Measurements from ENCODE around the gene MAP7D1. TPM values are rescaled to one million over a fixed set of nuclear protein-coding genes. Genes with fewer than 3 reads are reported as not detected.

MAP7D1 gene
- total RNA-seq, 1 donor from 2014 or later: 93.8 TPM

GRCh38 chr1:36160949-36161485 lies 5.1 kb downstream of the MAP7D1 start:
- TF ChIP-seq CTCF (IDR thresholded peaks at IDR 0.05) (no peak), POLR2AphosphoS5 (IDR thresholded peaks at IDR 0.05; ENCODE audit: insufficient read depth in 1 of 2, low read depth in 1 of 2) (peak in 1 of 2 donors; percentile 73)
- H3K9me3 ChIP-seq: no peaks in the 10 kb centered on the region
- DNase-seq (ENCODE audit: extremely low spot score in 2 of 2): no peak
- intact Hi-C loops (cut with DNase I): no loop called here
- peaks cover 81% of the 10 kb centered on the region for H3K4me1 ChIP-seq
- peak overlapping the region; percentile 39 to 56 for H3K4me3 ChIP-seq
- peak overlapping the region; percentile 90 for H3K27ac ChIP-seq
- H3K27me3 ChIP-seq: no peaks in the 10 kb centered on the region
- no peaks in the 10 kb centered on the region for H3K36me3 ChIP-seq

GRCh38 chr1:36161641-36162531 lies 5.9 kb downstream of the MAP7D1 start:
- H3K4me1 ChIP-seq: peaks cover 82% of the 10 kb centered on the region
- DNase-seq (ENCODE audit: extremely low spot score in 2 of 2): no peak
- peak overlapping the region; percentile 39 to 56 for H3K4me3 ChIP-seq
- TF ChIP-seq POLR2AphosphoS5 (IDR thresholded peaks at IDR 0.05; ENCODE audit: insufficient read depth in 1 of 2, low read depth in 1 of 2) (peak in 1 of 2 donors; percentile 42), POLR2A (IDR thresholded peaks at IDR 0.05) (no peak)
- H3K9me3 ChIP-seq: no peaks in the 10 kb centered on the region
- intact Hi-C loops (cut with DNase I): no loop called here
- H3K27me3 ChIP-seq: no peaks in the 10 kb centered on the region
- no peaks in the 10 kb centered on the region for H3K36me3 ChIP-seq
- H3K27ac ChIP-seq: peak overlapping the region; percentile 90

- DNase-seq (ENCODE audit: extremely low spot score in 2 of 2): no peak
- no peaks in the 10 kb centered on the region for H3K27me3 ChIP-seq
- no peak overlapping the region for H3K4me3 ChIP-seq
- H3K4me1 ChIP-seq: peaks cover 79% of the 10 kb centered on the region
- H3K36me3 ChIP-seq: no peaks in the 10 kb centered on the region
- intact Hi-C loops (cut with DNase I): no loop called here
- no peak for TF ChIP-seq CTCF (IDR thresholded peaks at IDR 0.05)
- no peak for TF ChIP-seq POLR2AphosphoS5 (IDR thresholded peaks at IDR 0.05; ENCODE audit: insufficient read depth in 1 of 2, low read depth in 1 of 2)
- no peak for TF ChIP-seq POLR2A (IDR thresholded peaks at IDR 0.05)
- H3K27ac ChIP-seq: peak overlapping the region; percentile 90
- H3K9me3 ChIP-seq: no peaks in the 10 kb centered on the region
These were observed 6.8 kb downstream of the MAP7D1 start for GRCh38 chr1:36162680-36163239.

GRCh38 chr1:36163426-36163825 lies 7.5 kb downstream of the MAP7D1 start:
- H3K36me3 ChIP-seq: no peaks in the 10 kb centered on the region
- DNase-seq (ENCODE audit: extremely low spot score in 2 of 2): no peak
- H3K4me3 ChIP-seq: no peak overlapping the region
- peaks cover 72% of the 10 kb centered on the region for H3K4me1 ChIP-seq
- H3K27ac ChIP-seq: no peak overlapping the region
- H3K27me3 ChIP-seq: no peaks in the 10 kb centered on the region
- no peaks in the 10 kb centered on the region for H3K9me3 ChIP-seq
- TF ChIP-seq CTCF (IDR thresholded peaks at IDR 0.05) (no peak), POLR2A (IDR thresholded peaks at IDR 0.05) (no peak), POLR2AphosphoS5 (IDR thresholded peaks at IDR 0.05; ENCODE audit: insufficient read depth in 1 of 2, low read depth in 1 of 2) (no peak)
- intact Hi-C loops (cut with DNase I): no loop called here

GRCh38 chr1:36164361-36164760 lies 8.4 kb downstream of the MAP7D1 start:
- intact Hi-C loops (cut with DNase I): no loop called here
- H3K27me3 ChIP-seq: no peaks in the 10 kb centered on the region
- H3K36me3 ChIP-seq: no peaks in the 10 kb centered on the region
- no peak overlapping the region for H3K4me3 ChIP-seq
- H3K9me3 ChIP-seq: no peaks in the 10 kb centered on the region
- TF ChIP-seq POLR2AphosphoS5 (IDR thresholded peaks at IDR 0.05; ENCODE audit: insufficient read depth in 1 of 2, low read depth in 1 of 2) (no peak), POLR2A (IDR thresholded peaks at IDR 0.05) (no peak), CTCF (IDR thresholded peaks at IDR 0.05) (no peak)
- no peak for DNase-seq (ENCODE audit: extremely low spot score in 2 of 2)
- no peak overlapping the region for H3K27ac ChIP-seq
- H3K4me1 ChIP-seq: peaks cover 63% of the 10 kb centered on the region
